OCI-LY1 (cell line): ENCODE data around the gene NHSL2.

Experiments used
- CTCF ChIP-seq: fragments of 200-600 bp; sonication (generic), shearing (Covaris generic); IDR thresholded peaks from 2 replicates; pipeline ENCODE4 v1.5.1; 2017; ENCODE audit warnings: mild to moderate bottlenecking, antibody characterized with exemption, low read length, moderate library complexity, mixed read lengths
- EZH2 ChIP-seq: fragments of 200-600 bp; sonication (generic), shearing (Covaris generic); IDR thresholded peaks from 2 replicates; pipeline ENCODE4 v1.8.0; 2017; ENCODE audit warnings: borderline replicate concordance, mixed run types, mild to moderate bottlenecking, antibody characterized with exemption, low read length, moderate library complexity, mixed read lengths

- no peak for TF ChIP-seq CTCF
- no peak for TF ChIP-seq EZH2
Observed at GRCh38 chrX:72086995-72087394, 176.3 kb downstream of the NHSL2 start.
